ENCODE measurements around the gene PDZD2.
"Not testable (repeated sequence)": the region's sequence is repeated elsewhere in the genome, so short reads cannot be mapped to it uniquely, and the experiment has no call there.

The PDZD2 gene

DNA sequence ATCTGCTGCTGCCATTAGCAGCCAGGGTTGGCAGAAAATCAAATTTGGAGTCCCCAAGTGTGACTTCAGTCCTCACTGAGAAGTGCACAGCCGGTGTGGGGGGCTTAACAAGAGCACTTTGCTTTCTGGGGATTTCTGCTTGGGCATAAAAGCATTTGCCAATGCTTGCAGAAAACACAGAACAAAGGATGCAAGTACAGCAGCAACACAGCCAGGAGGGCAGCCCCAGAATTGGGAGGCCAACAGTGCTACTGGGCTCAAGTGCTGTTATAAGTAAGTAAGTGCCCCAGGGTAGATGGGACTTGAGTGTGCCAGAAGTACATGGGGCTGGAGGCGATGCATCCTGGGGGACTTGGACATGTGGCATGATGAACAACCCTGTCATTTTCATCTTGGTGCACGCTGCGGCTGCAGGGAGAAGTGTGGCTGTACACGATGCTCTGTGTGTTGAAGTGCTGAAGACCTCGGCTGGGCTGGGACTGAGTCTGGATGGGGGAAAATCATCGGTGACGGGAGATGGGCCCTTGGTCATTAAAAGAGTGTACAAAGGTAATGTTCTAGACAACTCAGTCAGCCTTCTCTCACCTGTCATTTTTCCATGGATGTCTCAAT, 461.9 kb downstream of the PDZD2 start:
- no peak for DNase-seq (ENCODE audit: low spot score)

- DNase-seq (ENCODE audit: low spot score), result no peak
These were observed 463.5 kb downstream of the PDZD2 start for GRCh38 chr5:32102254-32102986.

GRCh38 chr5:32103521-32103920, 464.6 kb downstream of the PDZD2 start:
- no peak for DNase-seq (ENCODE audit: low spot score)

- no peak for DNase-seq (ENCODE audit: low spot score)
These were observed 468.4 kb downstream of the PDZD2 start for GRCh38 chr5:32107291-32107690.

DNA sequence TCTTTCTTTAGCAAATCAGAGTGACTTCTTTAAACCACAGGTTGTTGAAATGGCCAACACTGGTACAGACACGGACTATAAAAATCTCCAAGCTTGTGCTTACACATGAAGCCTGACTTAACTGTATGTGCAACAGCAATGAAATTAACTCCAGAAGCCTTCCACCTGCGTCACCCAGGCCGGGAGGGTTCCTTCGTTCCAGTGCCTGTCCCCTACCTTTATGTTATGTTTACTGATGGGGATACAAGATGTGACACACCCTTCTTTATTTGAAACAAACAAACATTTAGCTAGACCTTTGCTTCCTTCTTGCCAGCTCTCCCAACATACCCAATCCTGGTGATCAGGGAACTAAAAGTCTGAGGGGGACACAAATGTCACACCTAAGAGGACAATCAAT, 469.2 kb downstream of the PDZD2 start:
- no peak for DNase-seq (ENCODE audit: low spot score)

DNA sequence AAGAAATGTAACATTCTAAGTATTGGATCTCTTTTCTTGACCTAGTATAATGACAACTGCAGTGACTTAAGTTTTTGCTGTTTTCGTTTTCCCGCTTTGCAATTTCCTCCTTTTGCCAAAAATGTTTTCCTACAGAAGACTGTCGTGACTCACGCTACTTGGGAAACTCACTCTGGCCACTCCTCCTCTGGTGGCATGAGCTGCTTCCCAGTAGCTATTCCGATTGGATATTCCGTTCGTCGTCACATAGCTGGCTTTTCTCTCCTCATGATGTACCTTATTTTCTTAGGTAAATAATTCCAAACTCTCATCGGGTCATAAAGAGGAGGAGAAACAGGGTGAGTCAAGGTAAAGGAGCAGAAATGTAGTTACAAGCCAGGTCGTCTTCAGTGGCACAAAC, 470.3 kb downstream of the PDZD2 start:
- DNase-seq (ENCODE audit: low spot score), result no peak

- peak; percentile 7 for DNase-seq (ENCODE audit: low spot score)
These were observed 471.3 kb downstream of the PDZD2 start for GRCh38 chr5:32110111-32110696.

GRCh38 chr5:32115985-32116384, 477.1 kb downstream of the PDZD2 start:
- DNase-seq (ENCODE audit: low spot score), result no peak

DNA sequence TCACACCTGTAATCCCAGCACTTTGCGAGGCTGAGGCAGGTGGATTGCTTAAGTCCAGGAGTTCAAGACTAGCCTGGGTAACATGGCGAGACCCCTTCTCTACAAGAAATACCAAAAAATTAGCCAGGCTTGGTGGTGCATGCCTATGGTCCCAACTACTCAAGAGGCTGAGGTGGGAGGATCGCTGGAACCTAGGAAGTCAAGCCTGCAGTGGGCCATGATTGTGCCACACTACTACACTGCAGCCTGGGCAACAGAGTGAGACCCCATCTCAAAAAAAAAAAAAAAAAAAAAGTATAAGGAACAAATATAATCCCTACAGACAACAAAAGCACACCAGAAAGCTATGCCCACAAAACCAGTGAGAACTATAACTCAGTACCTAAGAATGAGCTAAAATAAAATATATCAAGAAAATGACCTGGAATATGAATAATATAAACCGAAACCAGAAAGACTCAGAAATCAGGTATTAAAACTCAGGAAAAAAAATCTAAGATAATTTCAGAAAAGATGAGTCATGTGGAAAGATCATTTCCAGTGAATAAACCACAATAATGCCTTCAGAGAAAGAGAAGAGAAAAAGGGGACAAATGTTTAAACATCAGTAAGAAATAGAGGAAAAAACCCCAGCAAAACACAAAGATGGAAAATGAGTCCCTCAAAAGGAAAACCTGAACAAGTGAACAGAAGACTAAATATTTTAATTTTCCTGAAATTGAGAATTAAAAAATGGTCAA, 477.8 kb downstream of the PDZD2 start:
- no peak for DNase-seq (ENCODE audit: low spot score)

DNA sequence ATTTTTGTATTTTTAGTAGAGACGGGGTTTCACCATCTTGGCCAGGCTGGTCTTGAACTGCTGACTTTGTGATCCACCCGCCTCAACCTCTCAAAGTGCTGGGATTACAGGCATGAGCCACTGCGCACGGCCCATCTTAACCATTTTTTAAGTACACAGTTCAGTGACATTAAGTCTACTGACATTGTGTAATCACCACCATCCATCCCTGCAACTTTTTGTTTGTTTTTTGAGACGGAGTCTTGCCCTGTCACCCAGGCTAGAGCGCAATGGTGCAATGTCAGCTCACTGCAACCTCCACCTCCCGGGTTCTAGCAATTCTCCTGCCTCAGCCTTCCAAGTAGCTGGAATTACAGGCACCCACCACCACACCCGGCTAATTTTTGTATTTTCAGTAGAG, 480.0 kb downstream of the PDZD2 start:
- DNase-seq (ENCODE audit: low spot score), result not testable (repeated sequence)

DNA sequence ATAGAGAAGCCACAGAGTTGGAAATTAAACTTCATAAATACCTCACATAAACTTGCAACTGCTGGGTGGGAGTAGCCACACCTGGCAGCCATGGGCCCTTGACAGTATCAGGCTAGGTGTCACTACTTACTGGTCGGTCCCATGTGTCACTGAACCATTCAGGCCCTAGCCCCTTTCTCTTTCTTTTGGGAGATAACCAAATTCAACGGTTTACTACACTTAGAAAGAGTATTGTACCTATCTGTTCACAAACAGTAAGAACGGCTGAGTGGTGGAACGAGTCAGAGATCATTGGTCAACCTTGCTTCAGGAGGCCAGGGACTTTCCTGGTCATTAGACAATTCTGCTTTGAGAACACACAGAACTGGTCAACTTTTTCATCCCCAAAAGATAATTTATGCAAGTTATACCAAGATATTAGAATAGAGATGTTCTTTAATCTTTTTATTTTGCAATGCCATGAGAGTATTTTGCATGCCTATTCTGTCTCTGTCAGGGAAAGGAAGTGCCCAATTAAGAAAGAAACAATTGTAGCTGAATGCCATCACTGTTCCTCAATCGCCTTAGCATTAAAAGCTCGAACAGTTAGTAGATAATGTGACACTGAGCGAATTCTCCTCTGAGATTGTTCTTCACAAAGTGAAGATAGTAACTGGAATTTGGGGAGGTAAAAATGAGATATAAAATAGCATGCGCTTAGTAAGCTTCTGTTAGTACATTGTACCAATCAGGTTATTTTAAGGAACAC, 484.3 kb downstream of the PDZD2 start:
- DNase-seq (ENCODE audit: low spot score), result peak; percentile 37

DNA sequence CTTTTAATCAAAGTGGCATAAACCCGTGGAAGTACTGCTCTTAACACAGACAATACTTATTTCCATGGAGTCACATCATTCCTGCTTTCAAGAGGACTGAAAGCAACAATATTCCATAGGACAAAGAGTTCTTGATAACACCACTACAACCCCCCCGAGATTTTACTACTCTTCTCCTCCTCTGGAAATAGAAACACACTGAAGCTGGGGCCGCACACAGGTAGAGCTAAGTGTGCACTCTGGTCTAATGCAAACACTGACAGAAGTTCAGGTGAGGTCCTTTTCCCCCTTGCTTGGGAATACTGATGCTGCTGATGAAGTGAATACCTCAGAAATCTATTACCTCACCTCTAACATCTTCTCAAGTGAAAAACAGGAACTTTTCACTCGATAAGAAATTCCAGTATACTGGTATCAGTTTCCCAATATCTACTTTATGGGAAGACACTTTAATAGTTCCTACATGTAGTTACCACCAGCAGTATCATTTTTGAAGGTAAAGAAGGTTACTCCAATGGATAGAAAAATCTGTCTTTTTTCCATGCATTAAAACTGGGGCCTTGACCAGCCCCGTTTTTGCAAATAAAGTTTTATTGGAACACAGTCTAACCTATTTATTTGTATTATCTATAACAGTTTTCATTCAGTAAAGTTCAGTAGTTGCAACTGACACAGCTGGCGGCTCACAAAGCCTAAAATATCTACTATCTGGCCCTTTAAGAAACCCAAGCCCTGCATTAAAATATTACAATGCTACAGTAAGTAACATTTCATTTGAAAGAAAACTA, 485.2 kb downstream of the PDZD2 start:
- DNase-seq (ENCODE audit: low spot score), result no peak

DNA sequence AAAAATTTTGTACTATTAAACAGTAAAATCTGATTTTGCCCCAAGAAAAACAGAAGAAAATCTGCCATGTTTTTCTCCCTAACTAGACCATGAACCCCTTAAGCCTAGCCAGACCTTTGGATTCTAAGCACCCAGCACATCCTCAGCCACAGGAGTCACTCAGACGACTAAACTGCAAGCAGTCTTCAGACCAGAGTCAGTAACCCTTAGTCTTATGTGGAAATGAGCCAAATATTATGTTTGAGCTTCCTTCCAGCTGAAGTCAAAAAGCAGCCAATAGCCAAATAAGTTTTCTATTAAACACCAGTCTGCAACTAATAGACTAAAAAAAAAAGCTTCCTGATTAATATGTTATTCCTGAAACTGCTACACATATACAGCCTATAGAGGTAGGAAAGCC, 487.8 kb downstream of the PDZD2 start:
- DNase-seq (ENCODE audit: low spot score), result no peak

DNA sequence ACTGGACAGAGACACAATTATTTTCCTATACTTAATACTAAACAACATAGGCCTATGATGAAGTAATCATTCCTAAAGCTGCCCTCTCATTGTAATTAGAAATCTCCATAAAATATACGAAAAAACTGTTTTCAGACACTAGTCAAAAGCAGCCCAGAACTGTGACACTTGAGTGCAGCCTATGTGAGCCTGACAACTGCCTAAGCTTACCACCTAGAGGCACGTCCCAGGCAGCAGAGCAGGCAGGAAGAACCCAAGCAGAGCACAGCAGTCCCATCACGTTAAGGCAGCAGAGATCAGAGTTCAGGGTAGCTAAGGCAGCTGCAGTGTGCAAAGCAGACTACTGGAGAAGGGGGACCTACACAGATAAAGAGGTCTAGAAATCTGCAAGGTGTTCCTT, 488.8 kb downstream of the PDZD2 start:
- no peak for DNase-seq (ENCODE audit: low spot score)

DNA sequence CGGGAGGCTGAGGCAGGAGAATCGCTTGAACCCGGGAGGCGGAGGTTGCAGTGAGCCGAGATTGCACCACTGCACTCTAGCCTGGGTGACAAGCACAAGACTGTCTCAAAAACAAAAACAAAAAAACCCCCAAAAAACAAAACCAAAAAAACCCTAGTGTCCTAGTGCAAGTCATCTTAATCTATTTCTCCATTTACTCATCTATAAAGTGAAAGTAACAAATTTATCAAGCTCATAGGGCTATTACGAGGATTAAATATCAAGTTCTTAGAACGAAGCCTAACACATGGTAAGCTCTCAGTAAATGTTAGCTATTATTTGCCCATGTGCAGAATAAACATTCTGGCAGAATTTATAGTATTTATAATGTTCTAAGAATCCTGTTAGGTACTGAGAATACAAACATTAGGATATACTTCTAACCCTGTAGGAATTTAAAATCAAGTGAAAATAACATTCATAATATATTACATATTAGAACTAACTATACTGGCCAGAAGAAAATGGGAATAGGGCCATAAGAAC, 490.2 kb downstream of the PDZD2 start:
- no peak for DNase-seq (ENCODE audit: low spot score)

- DNase-seq (ENCODE audit: low spot score), result no peak
These were observed 491.9 kb downstream of the PDZD2 start for GRCh38 chr5:32130865-32131264.

- no peak for DNase-seq (ENCODE audit: low spot score)
These were observed 492.7 kb downstream of the PDZD2 start for GRCh38 chr5:32131604-32132003.

GRCh38 chr5:32132757-32133156, 493.8 kb downstream of the PDZD2 start:
- no peak for DNase-seq (ENCODE audit: low spot score)

DNA sequence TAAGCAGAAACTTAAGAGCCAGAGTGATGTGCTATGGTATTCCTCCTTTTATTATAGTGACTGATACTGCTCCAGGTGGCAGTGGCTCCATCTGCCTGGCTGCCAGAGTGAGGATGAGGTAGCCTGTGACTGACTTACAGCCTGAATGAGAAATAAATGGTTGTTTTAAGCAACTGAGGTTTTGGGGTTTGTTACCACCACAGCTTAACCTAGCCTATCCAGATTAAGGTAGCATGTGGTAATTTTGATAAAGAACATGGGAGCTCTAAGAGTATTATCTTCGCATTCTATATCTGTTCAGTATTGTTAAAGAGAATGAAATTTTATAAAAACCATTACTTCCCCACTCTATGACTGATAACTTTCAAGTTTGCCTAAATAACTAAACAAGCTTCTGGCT, 496.2 kb downstream of the PDZD2 start:
- no peak for DNase-seq (ENCODE audit: low spot score)

DNA sequence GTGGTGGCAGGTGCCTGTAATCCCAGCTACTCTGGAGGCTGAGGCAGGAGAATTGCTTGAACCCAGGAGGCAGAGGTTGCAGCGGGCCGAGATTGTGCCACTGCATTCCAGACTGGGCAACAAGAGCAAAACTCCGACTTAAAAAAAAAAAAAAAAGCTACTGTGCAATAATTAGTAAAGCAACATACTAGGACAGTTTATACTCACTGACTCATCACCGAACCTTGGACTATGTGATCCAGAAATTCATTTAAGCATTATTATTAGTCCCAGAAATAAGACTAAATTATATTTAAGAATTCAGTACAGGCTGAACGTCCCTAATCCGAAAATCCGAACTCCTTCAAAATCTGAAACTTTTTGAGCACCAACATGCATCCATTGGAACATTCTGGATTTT, 497.4 kb downstream of the PDZD2 start:
- DNase-seq (ENCODE audit: low spot score), result no peak

- peak; percentile 65 for DNase-seq (ENCODE audit: low spot score)
These were observed 500.0 kb downstream of the PDZD2 start for GRCh38 chr5:32138839-32139493.

Data from COLO829 (cell line).